Activated CD8-positive, alpha-beta memory T cell treated with anti-CD3 and anti-CD28 coated beads for 36 hours (primary cell): ENCODE measurements around the gene KLHL1. TPM values are rescaled to one million over a fixed set of nuclear protein-coding genes. Genes with fewer than 3 reads are reported as not detected.

Experiments used
- CTCF ChIA-PET: fragments of 350-600 bp; sonication (Branson Sonifier 250); formaldehyde crosslinking; loops from one replicate; lab custom pipeline; 2021; ENCODE audit warnings: antibody characterized with exemption; lab: Charles Lee
- POLR2A ChIA-PET: fragments of 350-600 bp; sonication (Branson Sonifier 250); formaldehyde crosslinking; loops from one replicate; lab custom pipeline; 2021; ENCODE audit warnings: antibody characterized with exemption; lab: Charles Lee
- total RNA-seq, 2 experiments: library from RNA; stranded (reverse); gene quantifications; one replicate each; pipeline ENCODE4 v1.2.3, GENCODE V29; 2021

Gene KLHL1
- total RNA-seq, 2 experiments from 2014 or later: not detected

- ChIA-PET CTCF (no interaction called here), POLR2A (no interaction called here)
These were observed 85.6 kb downstream of the KLHL1 start for GRCh38 chr13:70022646-70023045.

GRCh38 chr13:70016116-70016515 lies 92.1 kb downstream of the KLHL1 start:
- ChIA-PET POLR2A (no interaction called here), CTCF (no interaction called here)

- ChIA-PET CTCF (no interaction called here), POLR2A (no interaction called here)
These were observed 93.9 kb downstream of the KLHL1 start for GRCh38 chr13:70014337-70014736.

GRCh38 chr13:69999875-70000274 lies 108.4 kb downstream of the KLHL1 start:
- CTCF ChIA-PET: no interaction called here
- POLR2A ChIA-PET: interaction anchor here (0.6 kb wide), 1 partner anchor 822 kb away, joined by 11 read pairs; no protein-coding TSS in a partner anchor

GRCh38 chr13:69997061-69997460 lies 111.2 kb downstream of the KLHL1 start:
- CTCF ChIA-PET: no interaction called here
- POLR2A ChIA-PET: no interaction called here

- ChIA-PET CTCF (no interaction called here), POLR2A (no interaction called here)
These were observed 127.5 kb downstream of the KLHL1 start for GRCh38 chr13:69980799-69981198.

- POLR2A ChIA-PET: no interaction called here
These were observed 132.8 kb downstream of the KLHL1 start for GRCh38 chr13:69975496-69975895.

GRCh38 chr13:69970520-69970919 lies 137.7 kb downstream of the KLHL1 start:
- ChIA-PET POLR2A (no interaction called here), CTCF (no interaction called here)

More at GRCh38 chr13:69975496-69975895, 132.8 kb downstream of the KLHL1 start:
- CTCF ChIA-PET: no interaction called here

- ChIA-PET CTCF (no interaction called here), POLR2A (no interaction called here)
These were observed 149.2 kb downstream of the KLHL1 start for GRCh38 chr13:69959046-69959445.

- ChIA-PET CTCF (no interaction called here), POLR2A (no interaction called here)
These were observed 151.4 kb downstream of the KLHL1 start for GRCh38 chr13:69956839-69957238.

- CTCF ChIA-PET: no interaction called here
- POLR2A ChIA-PET: no interaction called here
These were observed 151.9 kb downstream of the KLHL1 start for GRCh38 chr13:69956349-69956748.

GRCh38 chr13:69955271-69955670 lies 153.0 kb downstream of the KLHL1 start:
- POLR2A ChIA-PET: no interaction called here

GRCh38 chr13:69951412-69951811 lies 156.8 kb downstream of the KLHL1 start:
- POLR2A ChIA-PET: no interaction called here
- CTCF ChIA-PET: no interaction called here

More at GRCh38 chr13:69955271-69955670, 153.0 kb downstream of the KLHL1 start:
- CTCF ChIA-PET: no interaction called here

- CTCF ChIA-PET: no interaction called here
- POLR2A ChIA-PET: no interaction called here
These were observed 158.1 kb downstream of the KLHL1 start for GRCh38 chr13:69950160-69950559.

- CTCF ChIA-PET: no interaction called here
- POLR2A ChIA-PET: no interaction called here
These were observed 160.2 kb downstream of the KLHL1 start for GRCh38 chr13:69948016-69948415.

GRCh38 chr13:69947582-69947981 lies 160.7 kb downstream of the KLHL1 start:
- ChIA-PET POLR2A (no interaction called here), CTCF (no interaction called here)

- ChIA-PET CTCF (no interaction called here), POLR2A (no interaction called here)
These were observed 161.7 kb downstream of the KLHL1 start for GRCh38 chr13:69946511-69946910.

- ChIA-PET POLR2A (no interaction called here), CTCF (no interaction called here)
These were observed 173.2 kb downstream of the KLHL1 start for GRCh38 chr13:69935043-69935442.

- ChIA-PET POLR2A (no interaction called here), CTCF (no interaction called here)
These were observed 180.0 kb downstream of the KLHL1 start for GRCh38 chr13:69928262-69928661.

- ChIA-PET POLR2A (no interaction called here), CTCF (interaction anchor here (0.8 kb wide), 1 partner anchor 7 kb away, joined by 3 read pairs; no protein-coding TSS in a partner anchor)
These were observed 187.1 kb downstream of the KLHL1 start for GRCh38 chr13:69921156-69921555.

- CTCF ChIA-PET: interaction anchor here (0.6 kb wide), 1 partner anchor 85 kb away, joined by 3 read pairs; no protein-coding TSS in a partner anchor
These were observed 195.6 kb downstream of the KLHL1 start for GRCh38 chr13:69912630-69913029.

GRCh38 chr13:69910800-69911199 lies 197.5 kb downstream of the KLHL1 start:
- CTCF ChIA-PET: no interaction called here
- POLR2A ChIA-PET: no interaction called here

More at GRCh38 chr13:69912630-69913029, 195.6 kb downstream of the KLHL1 start:
- POLR2A ChIA-PET: no interaction called here
